Measurements from ENCODE around the gene FIZ1.

GRCh38 chr19:55599468-55599841, at the start of gene FIZ1:
- no peak for TF ChIP-seq TOX (CRISPR knock-in tag; IDR thresholded peaks at IDR 0.05; ENCODE audit: borderline replicate concordance)
- no peak for TF ChIP-seq ZNF70 (CRISPR knock-in tag; IDR thresholded peaks at IDR 0.05)
- TF ChIP-seq, protein P1, sequence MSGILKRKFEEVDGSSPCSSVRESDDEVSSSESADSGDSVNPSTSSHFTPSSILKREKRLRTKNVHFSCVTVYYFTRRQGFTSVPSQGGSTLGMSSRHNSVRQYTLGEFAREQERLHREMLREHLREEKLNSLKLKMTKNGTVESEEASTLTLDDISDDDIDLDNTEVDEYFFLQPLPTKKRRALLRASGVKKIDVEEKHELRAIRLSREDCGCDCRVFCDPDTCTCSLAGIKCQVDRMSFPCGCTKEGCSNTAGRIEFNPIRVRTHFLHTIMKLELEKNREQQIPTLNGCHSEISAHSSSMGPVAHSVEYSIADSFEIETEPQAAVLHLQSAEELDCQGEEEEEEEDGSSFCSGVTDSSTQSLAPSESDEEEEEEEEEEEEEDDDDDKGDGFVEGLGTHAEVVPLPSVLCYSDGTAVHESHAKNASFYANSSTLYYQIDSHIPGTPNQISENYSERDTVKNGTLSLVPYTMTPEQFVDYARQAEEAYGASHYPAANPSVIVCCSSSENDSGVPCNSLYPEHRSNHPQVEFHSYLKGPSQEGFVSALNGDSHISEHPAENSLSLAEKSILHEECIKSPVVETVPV (CRISPR knock-in tag; IDR thresholded peaks at IDR 0.05), result no peak
- TF ChIP-seq, protein P2, sequence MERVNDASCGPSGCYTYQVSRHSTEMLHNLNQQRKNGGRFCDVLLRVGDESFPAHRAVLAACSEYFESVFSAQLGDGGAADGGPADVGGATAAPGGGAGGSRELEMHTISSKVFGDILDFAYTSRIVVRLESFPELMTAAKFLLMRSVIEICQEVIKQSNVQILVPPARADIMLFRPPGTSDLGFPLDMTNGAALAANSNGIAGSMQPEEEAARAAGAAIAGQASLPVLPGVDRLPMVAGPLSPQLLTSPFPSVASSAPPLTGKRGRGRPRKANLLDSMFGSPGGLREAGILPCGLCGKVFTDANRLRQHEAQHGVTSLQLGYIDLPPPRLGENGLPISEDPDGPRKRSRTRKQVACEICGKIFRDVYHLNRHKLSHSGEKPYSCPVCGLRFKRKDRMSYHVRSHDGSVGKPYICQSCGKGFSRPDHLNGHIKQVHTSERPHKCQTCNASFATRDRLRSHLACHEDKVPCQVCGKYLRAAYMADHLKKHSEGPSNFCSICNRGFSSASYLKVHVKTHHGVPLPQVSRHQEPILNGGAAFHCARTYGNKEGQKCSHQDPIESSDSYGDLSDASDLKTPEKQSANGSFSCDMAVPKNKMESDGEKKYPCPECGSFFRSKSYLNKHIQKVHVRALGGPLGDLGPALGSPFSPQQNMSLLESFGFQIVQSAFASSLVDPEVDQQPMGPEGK (CRISPR knock-in tag; IDR thresholded peaks at IDR 0.05; ENCODE audit: borderline replicate concordance), result no peak; the same call in 1 of the 2 replicates
- no peak for TF ChIP-seq CSDC2 (CRISPR knock-in tag; IDR thresholded peaks at IDR 0.05)
- TF ChIP-seq ARNTL (CRISPR knock-in tag; IDR thresholded peaks at IDR 0.05; ENCODE audit: borderline replicate concordance, low read depth), result no peak
- TF ChIP-seq ZFP3 (CRISPR knock-in tag; IDR thresholded peaks at IDR 0.05), result no peak
- TF ChIP-seq, protein P3, sequence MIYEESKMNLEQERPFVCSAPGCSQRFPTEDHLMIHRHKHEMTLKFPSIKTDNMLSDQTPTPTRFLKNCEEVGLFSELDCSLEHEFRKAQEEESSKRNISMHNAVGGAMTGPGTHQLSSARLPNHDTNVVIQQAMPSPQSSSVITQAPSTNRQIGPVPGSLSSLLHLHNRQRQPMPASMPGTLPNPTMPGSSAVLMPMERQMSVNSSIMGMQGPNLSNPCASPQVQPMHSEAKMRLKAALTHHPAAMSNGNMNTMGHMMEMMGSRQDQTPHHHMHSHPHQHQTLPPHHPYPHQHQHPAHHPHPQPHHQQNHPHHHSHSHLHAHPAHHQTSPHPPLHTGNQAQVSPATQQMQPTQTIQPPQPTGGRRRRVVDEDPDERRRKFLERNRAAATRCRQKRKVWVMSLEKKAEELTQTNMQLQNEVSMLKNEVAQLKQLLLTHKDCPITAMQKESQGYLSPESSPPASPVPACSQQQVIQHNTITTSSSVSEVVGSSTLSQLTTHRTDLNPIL (CRISPR knock-in tag; IDR thresholded peaks at IDR 0.05; ENCODE audit: low read depth), result no peak
- TF ChIP-seq RARB (CRISPR knock-in tag; IDR thresholded peaks at IDR 0.05), result no peak
- TF ChIP-seq, protein P4, sequence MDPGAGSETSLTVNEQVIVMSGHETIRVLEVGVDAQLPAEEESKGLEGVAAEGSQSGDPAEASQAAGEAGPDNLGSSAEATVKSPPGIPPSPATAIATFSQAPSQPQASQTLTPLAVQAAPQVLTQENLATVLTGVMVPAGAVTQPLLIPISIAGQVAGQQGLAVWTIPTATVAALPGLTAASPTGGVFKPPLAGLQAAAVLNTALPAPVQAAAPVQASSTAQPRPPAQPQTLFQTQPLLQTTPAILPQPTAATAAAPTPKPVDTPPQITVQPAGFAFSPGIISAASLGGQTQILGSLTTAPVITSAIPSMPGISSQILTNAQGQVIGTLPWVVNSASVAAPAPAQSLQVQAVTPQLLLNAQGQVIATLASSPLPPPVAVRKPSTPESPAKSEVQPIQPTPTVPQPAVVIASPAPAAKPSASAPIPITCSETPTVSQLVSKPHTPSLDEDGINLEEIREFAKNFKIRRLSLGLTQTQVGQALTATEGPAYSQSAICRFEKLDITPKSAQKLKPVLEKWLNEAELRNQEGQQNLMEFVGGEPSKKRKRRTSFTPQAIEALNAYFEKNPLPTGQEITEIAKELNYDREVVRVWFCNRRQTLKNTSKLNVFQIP (CRISPR knock-in tag; IDR thresholded peaks at IDR 0.05; ENCODE audit: borderline replicate concordance, low read depth), result no peak
- TF ChIP-seq ZNF8 (CRISPR knock-in tag; IDR thresholded peaks at IDR 0.05), result no peak
- TF ChIP-seq SNAI2 (CRISPR knock-in tag; IDR thresholded peaks at IDR 0.05), result no peak

All from SK-N-SH treated with all-trans-retinoic acid at 6 μM for 48 hours (cell line).